ENCODE data around the gene KLHDC10. TPM values are rescaled to one million over a fixed set of nuclear protein-coding genes. Genes with fewer than 3 reads are reported as not detected.

Gene KLHDC10
- total RNA-seq, 1 experiment from 2014 or later, result 47.0 TPM

DNA sequence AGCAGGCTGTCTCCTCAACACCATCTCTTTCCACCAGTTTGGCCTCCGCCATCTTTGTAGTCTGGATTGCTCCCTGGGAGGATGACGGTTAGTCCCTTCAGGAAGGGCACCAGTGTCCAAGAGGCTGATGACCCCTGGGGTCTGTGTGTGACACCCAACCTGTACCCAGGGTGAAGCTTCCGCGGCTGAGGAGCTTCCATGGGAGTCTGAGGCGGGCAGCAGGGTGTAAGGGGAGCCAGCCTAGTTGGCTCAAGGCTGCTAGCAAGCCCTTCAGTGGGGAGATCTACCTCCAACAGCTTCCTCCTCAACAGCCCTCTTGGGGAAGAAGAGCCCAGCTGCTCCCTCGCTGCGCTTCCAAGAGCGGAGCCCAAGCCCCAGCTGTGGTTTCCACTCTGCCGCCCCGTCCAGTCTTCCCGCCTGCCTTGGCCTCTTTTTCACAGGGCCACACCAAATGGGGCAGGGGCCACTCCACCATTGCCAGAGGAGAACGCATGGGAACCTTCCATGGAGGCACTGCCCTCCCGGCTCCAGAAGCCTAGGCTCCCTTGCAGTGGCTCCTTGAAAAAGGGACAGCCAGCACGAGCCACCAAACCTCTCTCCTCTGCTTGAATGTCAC, 77.5 kb downstream of the KLHDC10 start:
- BruUV-seq (replicated peaks), result no TSS peak
- Histone ChIP-seq H3K27me3 (ENCODE audit: insufficient read depth, low read depth) (no peaks in the 10 kb centered on the region), H3K4me2 (no peak overlapping the region), H3K79me2 (ENCODE audit: low read depth) (no peaks in the 10 kb centered on the region), H3K4me3 (no peak overlapping the region), H3K4me1 (replicated peaks; ENCODE audit: insufficient read depth) (peaks cover 5% of the 10 kb centered on the region; the same call in 1 of the 2 replicates), H3K36me3 (ENCODE audit: low read depth) (no peaks in the 10 kb centered on the region), H2AFZ (no peak overlapping the region), H3K9me3 (ENCODE audit: insufficient read depth, low read depth) (no peaks in the 10 kb centered on the region), H4K20me1 (ENCODE audit: insufficient read depth) (no peaks in the 10 kb centered on the region; the same call in 1 of the 2 replicates), H3K9me2 (ENCODE audit: insufficient read depth) (no peaks in the 10 kb centered on the region), H3F3A (ENCODE audit: insufficient read depth, low read depth) (peaks cover 13% of the 10 kb centered on the region; the same call in 1 of the 2 replicates), H3K27ac (no peak overlapping the region)
- no peak for TF ChIP-seq EZH2 (IDR thresholded peaks at IDR 0.05; ENCODE audit: low read depth)
- no peak for TF ChIP-seq CTCF (conservative IDR thresholded peaks at IDR 0.05)
- CTCF ChIA-PET, result no interaction called here
- intact Hi-C loops (cut with micrococcal nuclease; ENCODE audit: unreplicated experiment), result no loop called here
- POLR2A ChIA-PET (ENCODE audit: unreplicated experiment), result no interaction called here
- no peak for DNase-seq

DNA sequence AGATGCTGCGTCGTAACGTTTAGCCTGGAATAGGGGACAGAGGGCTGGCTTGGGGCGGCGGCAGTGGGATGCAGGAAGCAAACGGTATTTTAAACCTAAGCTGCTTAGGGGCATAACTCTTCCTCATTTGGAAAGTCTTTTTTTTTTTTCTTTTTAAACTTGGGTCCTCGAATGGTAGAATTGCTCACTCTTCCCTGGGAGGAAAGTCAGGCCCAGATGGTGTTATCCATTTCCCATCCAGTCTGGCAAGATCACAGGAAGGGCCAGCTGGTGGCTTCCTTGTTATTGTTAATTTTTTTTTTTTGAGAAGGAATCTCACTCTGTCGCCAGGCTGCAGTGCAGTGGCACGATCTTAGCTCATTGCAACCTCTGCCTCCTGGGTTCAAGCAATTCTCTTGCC, 78.2 kb downstream of the KLHDC10 start:
- H3K4me3 ChIP-seq, result no peak overlapping the region
- H3K36me3 ChIP-seq (ENCODE audit: low read depth), result no peaks in the 10 kb centered on the region
- no peaks in the 10 kb centered on the region for H3K79me2 ChIP-seq (ENCODE audit: low read depth)
- peaks cover 5% of the 10 kb centered on the region; the same call in 1 of the 2 replicates for H3K4me1 ChIP-seq (replicated peaks; ENCODE audit: insufficient read depth)
- CTCF ChIA-PET, result no interaction called here
- H3K9me3 ChIP-seq (ENCODE audit: insufficient read depth, low read depth), result no peaks in the 10 kb centered on the region
- no peak overlapping the region for H3K4me2 ChIP-seq
- peaks cover 9% of the 10 kb centered on the region; the same call in 1 of the 2 replicates for H3F3A ChIP-seq (ENCODE audit: insufficient read depth, low read depth)
- no peak overlapping the region for H2AFZ ChIP-seq
- no peak overlapping the region for H3K27ac ChIP-seq
- H4K20me1 ChIP-seq (ENCODE audit: insufficient read depth), result no peaks in the 10 kb centered on the region; the same call in 1 of the 2 replicates
- POLR2A ChIA-PET (ENCODE audit: unreplicated experiment), result no interaction called here
- TF ChIP-seq EZH2 (IDR thresholded peaks at IDR 0.05; ENCODE audit: low read depth) (no peak), CTCF (conservative IDR thresholded peaks at IDR 0.05) (no peak)
- no peaks in the 10 kb centered on the region for H3K9me2 ChIP-seq (ENCODE audit: insufficient read depth)
- no peak for DNase-seq
- intact Hi-C loops (cut with micrococcal nuclease; ENCODE audit: unreplicated experiment), result no loop called here
- no TSS peak for BruUV-seq (replicated peaks)
- no peaks in the 10 kb centered on the region for H3K27me3 ChIP-seq (ENCODE audit: insufficient read depth, low read depth)

- no peaks in the 10 kb centered on the region for H3K27me3 ChIP-seq (ENCODE audit: insufficient read depth, low read depth)
- TF ChIP-seq CTCF (conservative IDR thresholded peaks at IDR 0.05) (no peak), EZH2 (IDR thresholded peaks at IDR 0.05; ENCODE audit: low read depth) (no peak)
- no peak for DNase-seq
- POLR2A ChIA-PET (ENCODE audit: unreplicated experiment), result no interaction called here
- H3K36me3 ChIP-seq (ENCODE audit: low read depth), result no peaks in the 10 kb centered on the region
- intact Hi-C loops (cut with micrococcal nuclease; ENCODE audit: unreplicated experiment), result no loop called here
- no peak overlapping the region for H2AFZ ChIP-seq
- no peak overlapping the region for H3K27ac ChIP-seq
- H4K20me1 ChIP-seq (ENCODE audit: insufficient read depth), result no peaks in the 10 kb centered on the region; the same call in 1 of the 2 replicates
- H3K4me2 ChIP-seq, result no peak overlapping the region
- no peaks in the 10 kb centered on the region for H3K9me2 ChIP-seq (ENCODE audit: insufficient read depth)
- peaks cover under 1% of the 10 kb centered on the region; the same call in 1 of the 2 replicates for H3K4me1 ChIP-seq (replicated peaks; ENCODE audit: insufficient read depth)
- H3F3A ChIP-seq (ENCODE audit: insufficient read depth, low read depth), result peaks cover 4% of the 10 kb centered on the region; the same call in 1 of the 2 replicates
- CTCF ChIA-PET, result no interaction called here
- H3K79me2 ChIP-seq (ENCODE audit: low read depth), result no peaks in the 10 kb centered on the region
- H3K4me3 ChIP-seq, result no peak overlapping the region
- BruUV-seq (replicated peaks), result no TSS peak
- H3K9me3 ChIP-seq (ENCODE audit: insufficient read depth, low read depth), result no peaks in the 10 kb centered on the region
Observed at GRCh38 chr7:130149281-130150139, 79.2 kb downstream of the KLHDC10 start.
